Right lobe of liver (tissue), 6 donors: ENCODE measurements around the gene MRC1. TPM values are rescaled to one million over a fixed set of nuclear protein-coding genes. Genes with fewer than 3 reads are reported as not detected.

Experiments
- ATAC-seq, 4 donors: fragments of 200-7000 bp; cut with Tn5 transposase; one replicate each; pipeline ENCODE4 v1.9.1; 2020; ENCODE audit warnings: mild to moderate bottlenecking in 4 of 4, moderate library complexity in 4 of 4
- DNase-seq, 3 donors: peaks; one replicate each; pipeline ENCODE4 v3.0.0-alpha.2; 2020
- H3K27ac ChIP-seq, 3 donors: fragments of 200-600 bp; one replicate each; pipeline ENCODE4 v1.8.0; 2022
- H3K27me3 ChIP-seq, 2 donors: fragments of 200-600 bp; one replicate each; pipeline ENCODE4 v1.8.0; 2022
- H3K36me3 ChIP-seq, 4 donors: fragments of 200-600 bp; sonication (generic) in 1 of 4; one replicate each; pipeline versions ENCODE4 v1.5.1 to v1.8.0; 2017 to 2022; ENCODE audit warnings: control low read depth in 1 of 4
- H3K4me1 ChIP-seq, 4 donors: fragments of 200-600 bp; sonication (generic) in 1 of 4; one replicate each; pipeline versions ENCODE4 v1.5.1 to v1.8.0; 2017 to 2022; ENCODE audit warnings: control low read depth in 1 of 4
- H3K4me3 ChIP-seq, 3 donors: fragments of 200-600 bp; one replicate each; pipeline ENCODE4 v1.8.0; 2022
- H3K9me3 ChIP-seq, 4 donors: fragments of 200-600 bp; sonication (generic) in 1 of 4; one replicate each; pipeline versions ENCODE4 v1.5.1 to v1.8.0; 2017 to 2022; ENCODE audit warnings: control low read depth in 1 of 4
- POLR2A ChIP-seq: fragments of 450-650 bp; IDR thresholded peaks from one replicate; pipeline ENCODE4 v1.6.1; 2017; ENCODE audit warnings: antibody characterized with exemption, mild to moderate bottlenecking
- WGBS: methylation state at CpG from one replicate; pipeline ENCODE4 v1.1.6; 2018; ENCODE audit warnings: low coverage, low lambda C conversion rate; ENCODE audit not compliant: insufficient coverage; ENCODE audit errors: missing lambda C conversion rate; 5-methylcytosine and 5-hydroxymethylcytosine counted together
- intact Hi-C, 2 donors: fragments of 100-400 bp; cut with DNase I; formaldehyde crosslinking; loops; one replicate each; pipeline versions ENCODE4 v1.11.2 to v1.14.1; 2022
- total RNA-seq, 6 experiments: library from RNA; depleted of rRNA in 2 of 6; stranded (reverse); fragments of >200 nt in 2 of 6; fragmentation: NEBNext Ultra II Directional in 3 of 6; extraction: Animal tissue kit (Norgen Biotek cat#: 25700) in 3 of 6; gene quantifications; one replicate each; pipeline versions ENCODE4 v1.1.0 to v1.2.4, GENCODE V29; 2016 to 2023
- TF ChIP-seq, protein P1 (sequence below), 4 donors: fragments of 200-600 bp in 3 of 4; fragments of 450-650 bp in 1 of 4; IDR thresholded peaks; one replicate each; pipeline versions ENCODE4 v1.5.1 to v1.8.0; 2016 to 2022; ENCODE audit warnings: antibody characterized with exemption in 4 of 4, mild to moderate bottlenecking in 2 of 4
- donor health status: DM: no; HTN: yes; CAD: no.
- donor health status: DM: no; HTN: no; CAD: no.
- donor health status: DM: no; HTN: no; CAD: no.
- donor health status: DM: no; HTN: yes; CAD: no.
- donor health status: DM: no; HTN: yes; CAD: no.

Gene MRC1
- total RNA-seq, 6 experiments from 2014 or later, result 9.8 to 44.8 (median 34.0) TPM

DNA sequence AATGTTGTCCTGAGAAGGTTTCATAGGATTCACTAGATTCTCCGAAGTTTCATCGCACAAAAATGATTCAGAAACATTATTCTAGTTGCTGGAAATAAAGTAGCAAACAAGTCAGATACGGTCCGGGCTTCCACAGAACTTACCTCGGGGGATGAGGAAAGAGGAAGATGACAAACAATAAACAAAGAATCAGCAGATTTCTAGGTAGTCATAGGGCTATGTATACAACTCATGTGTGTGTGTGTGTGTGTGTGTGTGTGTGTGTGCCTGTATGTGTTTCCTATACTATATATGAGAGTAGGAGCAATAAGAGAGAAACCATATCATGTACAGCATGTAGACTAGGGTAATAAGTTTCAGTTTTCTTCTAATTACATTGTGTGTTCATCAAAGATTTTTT, 40.7 kb upstream of the MRC1 start:
- 67% methylated on average over 5 of the region's 5 CpGs for WGBS
- H3K27me3 ChIP-seq, result no peaks in the 10 kb centered on the region
- H3K27ac ChIP-seq, result no peak overlapping the region
- ATAC-seq (peak in 2 of 4 donors; percentile 35 to 52), DNase-seq (no peak)
- H3K4me3 ChIP-seq, result no peak overlapping the region
- H3K4me1 ChIP-seq, result no peaks in the 10 kb centered on the region
- no peaks in the 10 kb centered on the region for H3K36me3 ChIP-seq
- intact Hi-C loops, result no loop called here
- H3K9me3 ChIP-seq, result no peaks in the 10 kb centered on the region
- TF ChIP-seq, protein P1, sequence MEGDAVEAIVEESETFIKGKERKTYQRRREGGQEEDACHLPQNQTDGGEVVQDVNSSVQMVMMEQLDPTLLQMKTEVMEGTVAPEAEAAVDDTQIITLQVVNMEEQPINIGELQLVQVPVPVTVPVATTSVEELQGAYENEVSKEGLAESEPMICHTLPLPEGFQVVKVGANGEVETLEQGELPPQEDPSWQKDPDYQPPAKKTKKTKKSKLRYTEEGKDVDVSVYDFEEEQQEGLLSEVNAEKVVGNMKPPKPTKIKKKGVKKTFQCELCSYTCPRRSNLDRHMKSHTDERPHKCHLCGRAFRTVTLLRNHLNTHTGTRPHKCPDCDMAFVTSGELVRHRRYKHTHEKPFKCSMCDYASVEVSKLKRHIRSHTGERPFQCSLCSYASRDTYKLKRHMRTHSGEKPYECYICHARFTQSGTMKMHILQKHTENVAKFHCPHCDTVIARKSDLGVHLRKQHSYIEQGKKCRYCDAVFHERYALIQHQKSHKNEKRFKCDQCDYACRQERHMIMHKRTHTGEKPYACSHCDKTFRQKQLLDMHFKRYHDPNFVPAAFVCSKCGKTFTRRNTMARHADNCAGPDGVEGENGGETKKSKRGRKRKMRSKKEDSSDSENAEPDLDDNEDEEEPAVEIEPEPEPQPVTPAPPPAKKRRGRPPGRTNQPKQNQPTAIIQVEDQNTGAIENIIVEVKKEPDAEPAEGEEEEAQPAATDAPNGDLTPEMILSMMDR (IDR thresholded peaks at IDR 0.05), result no peak
- no peak for TF ChIP-seq POLR2A

DNA sequence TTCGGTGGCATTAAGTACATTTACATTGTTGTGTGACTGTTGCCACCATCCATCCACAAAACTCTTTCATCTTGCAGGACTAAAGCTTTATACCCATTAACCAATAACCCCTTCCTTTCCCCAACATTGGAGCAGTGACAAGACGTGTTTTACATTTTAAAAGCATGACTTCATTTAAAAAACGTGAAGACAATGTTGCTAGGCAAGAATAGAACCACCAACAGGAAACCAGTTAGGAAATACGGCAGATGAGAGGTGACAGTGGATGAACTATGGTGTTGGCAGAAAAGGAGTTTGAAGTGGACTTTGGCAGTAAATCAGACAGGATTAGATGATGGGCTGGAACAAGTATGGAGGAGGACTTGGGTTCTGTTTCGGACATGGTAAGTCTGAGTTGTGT, 40.2 kb upstream of the MRC1 start:
- TF ChIP-seq POLR2A, result no peak
- TF ChIP-seq, protein P1 (IDR thresholded peaks at IDR 0.05), result no peak
- Histone ChIP-seq H3K36me3 (no peaks in the 10 kb centered on the region), H3K4me1 (no peaks in the 10 kb centered on the region), H3K27ac (no peak overlapping the region), H3K9me3 (no peaks in the 10 kb centered on the region), H3K27me3 (no peaks in the 10 kb centered on the region), H3K4me3 (no peak overlapping the region)
- DNase-seq (no peak), ATAC-seq (peak in 1 of 4 donors; percentile 15)
- intact Hi-C loops, result no loop called here
- 42% methylated on average over 5 of the region's 5 CpGs for WGBS

DNA sequence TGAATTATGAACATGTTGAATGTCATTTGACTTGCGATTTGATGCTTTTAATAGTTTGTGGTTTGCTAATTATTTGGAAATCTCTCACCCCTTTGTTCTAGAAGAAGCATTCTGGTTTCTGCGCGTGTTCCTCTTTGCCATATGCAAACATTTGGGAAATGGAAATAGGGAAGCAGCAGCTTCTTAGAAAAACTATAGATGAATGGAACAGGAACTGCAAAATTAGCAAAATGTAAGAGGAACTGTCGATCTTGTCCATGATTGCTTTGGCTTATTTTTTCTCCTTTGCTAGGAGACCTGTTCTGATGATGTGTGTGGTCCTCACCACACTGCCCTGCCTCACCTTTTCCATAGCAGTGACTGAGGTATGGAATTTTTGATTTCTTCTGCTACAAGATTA, 38.1 kb upstream of the MRC1 start:
- no peaks in the 10 kb centered on the region for H3K36me3 ChIP-seq
- no peak overlapping the region for H3K27ac ChIP-seq
- WGBS, result 61% methylated on average over 4 of the region's 4 CpGs
- no peak for DNase-seq
- intact Hi-C loops, result no loop called here
- no peaks in the 10 kb centered on the region for H3K9me3 ChIP-seq
- H3K4me1 ChIP-seq, result no peaks in the 10 kb centered on the region
- peak in 2 of 4 donors; percentile 13 to 25 for ATAC-seq
- TF ChIP-seq POLR2A, result no peak
- TF ChIP-seq, protein P1 (IDR thresholded peaks at IDR 0.05), result no peak
- no peak overlapping the region for H3K4me3 ChIP-seq
- H3K27me3 ChIP-seq, result no peaks in the 10 kb centered on the region

DNA sequence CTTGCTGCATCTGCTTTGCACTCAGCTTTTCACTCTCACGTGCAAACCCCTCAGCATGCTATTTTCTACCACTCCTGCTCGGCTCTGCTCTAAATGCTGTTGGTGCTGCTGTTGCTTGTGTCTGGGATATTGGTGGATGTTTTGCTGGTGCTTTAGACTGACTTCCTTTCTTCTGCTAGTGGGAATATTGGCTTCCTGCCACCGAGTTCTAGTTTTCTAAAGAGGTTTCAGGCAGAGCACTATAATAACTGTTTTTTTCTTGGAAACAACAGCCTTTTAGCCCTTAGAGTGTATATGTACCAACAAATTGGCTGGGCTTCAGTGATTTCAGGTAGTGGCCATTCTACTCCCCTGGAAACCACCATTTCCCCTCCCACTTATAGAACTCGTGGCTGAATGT, 29.4 kb upstream of the MRC1 start:
- Histone ChIP-seq H3K4me1 (no peaks in the 10 kb centered on the region), H3K27me3 (no peaks in the 10 kb centered on the region), H3K4me3 (no peak overlapping the region), H3K9me3 (no peaks in the 10 kb centered on the region), H3K36me3 (no peaks in the 10 kb centered on the region), H3K27ac (no peak overlapping the region)
- intact Hi-C loops, result no loop called here
- WGBS, result 33% methylated on average over 4 of the region's 4 CpGs
- ATAC-seq, result peak in 3 of 4 donors; percentile 12 to 38 (median 21)
- DNase-seq, result no peak
- TF ChIP-seq, protein P1 (IDR thresholded peaks at IDR 0.05), result no peak
- TF ChIP-seq POLR2A, result no peak

DNA sequence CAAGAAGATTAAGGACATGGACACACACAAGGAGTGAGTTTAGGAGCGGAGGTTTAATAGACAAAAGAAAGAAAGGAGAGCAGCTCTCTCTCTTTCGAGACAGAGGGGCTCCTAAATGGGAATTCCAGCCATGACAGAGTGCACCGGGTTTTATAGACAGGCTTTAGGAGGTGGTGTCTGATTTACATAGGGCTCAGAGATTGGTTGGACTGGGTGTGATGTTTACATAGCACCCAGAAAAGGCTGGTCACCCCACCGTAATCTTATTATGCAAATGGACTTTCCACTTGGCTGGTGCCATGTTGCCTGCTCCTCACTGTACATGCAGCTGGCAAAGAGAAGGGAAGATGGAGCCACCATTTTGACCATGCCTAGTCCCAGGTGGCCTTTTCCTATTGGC, 28.4 kb upstream of the MRC1 start:
- Histone ChIP-seq H3K27me3 (no peaks in the 10 kb centered on the region), H3K4me1 (no peaks in the 10 kb centered on the region), H3K9me3 (no peaks in the 10 kb centered on the region), H3K27ac (no peak overlapping the region), H3K4me3 (no peak overlapping the region), H3K36me3 (no peaks in the 10 kb centered on the region)
- no peak for ATAC-seq
- DNase-seq, result no peak
- 77% methylated on average over 3 of the region's 4 CpGs for WGBS
- intact Hi-C loops, result no loop called here
- TF ChIP-seq, protein P1 (IDR thresholded peaks at IDR 0.05), result no peak
- no peak for TF ChIP-seq POLR2A
